ENCODE measurements around the gene FAM168B.

Gene FAM168B

DNA sequence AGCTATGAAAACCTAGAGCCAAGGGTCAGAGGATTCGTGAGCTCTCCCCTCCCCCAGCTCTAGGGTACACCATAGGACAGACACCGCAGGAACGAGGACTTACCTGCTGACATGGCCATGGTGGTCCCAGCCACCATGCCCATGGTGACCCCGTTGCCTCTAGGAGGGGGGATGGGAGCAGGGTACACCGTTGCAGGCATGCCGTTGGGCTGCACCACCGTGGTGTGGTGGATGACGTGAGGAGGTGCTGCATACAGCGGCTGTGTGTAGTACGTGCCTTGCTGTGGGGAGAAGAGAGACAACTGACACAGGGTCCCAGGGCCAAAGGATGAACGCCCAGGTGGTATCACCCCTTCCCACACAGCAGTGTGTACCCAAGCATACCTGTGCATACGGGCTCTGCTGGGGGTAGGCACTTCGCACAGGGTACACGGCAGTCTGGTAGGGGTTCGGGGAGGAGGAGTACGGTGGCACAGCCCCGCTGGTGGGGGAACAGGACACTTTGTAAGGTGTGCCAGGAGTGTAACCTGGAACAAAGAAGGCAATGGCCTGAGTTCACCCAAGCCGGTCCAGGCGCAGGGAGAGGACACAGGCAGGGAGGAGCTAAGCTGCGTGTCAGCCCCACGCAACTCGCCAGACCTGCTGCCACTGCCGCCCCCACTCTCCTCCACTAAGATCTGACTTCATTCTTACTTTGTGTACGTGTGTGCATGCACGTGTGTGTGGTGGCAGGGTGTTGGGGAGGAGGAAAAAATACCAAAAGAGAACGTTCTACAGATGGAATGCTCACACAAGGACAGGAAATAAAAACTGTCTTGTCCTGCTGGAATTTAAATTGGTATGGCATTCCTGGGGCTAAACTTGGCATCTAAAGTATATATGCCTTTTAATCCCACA is 37.8 kb downstream of the FAM168B start:
- peak; percentile 75 for DNase-seq

DNA sequence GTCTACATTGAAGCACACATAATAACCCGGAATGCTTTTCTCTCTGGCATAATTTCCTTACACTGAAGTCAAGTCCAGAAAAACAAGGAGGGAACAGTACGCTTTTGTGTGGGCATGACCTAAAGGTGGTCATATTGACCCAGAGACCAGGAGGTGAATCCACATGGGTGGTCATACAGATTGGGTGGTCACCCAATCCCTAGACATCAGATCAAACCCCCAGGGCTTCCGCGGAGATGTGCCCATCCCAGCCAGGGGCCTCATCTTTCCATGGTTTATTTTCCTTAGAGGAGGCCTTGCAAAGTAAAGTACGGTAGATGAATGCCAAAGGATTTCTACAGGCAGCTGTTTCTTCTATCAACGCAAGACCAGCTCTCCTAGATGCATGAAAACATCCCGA is 38.8 kb downstream of the FAM168B start:
- no peak for DNase-seq

GRCh38 chr2:131052741-131053263 is 40.5 kb downstream of the FAM168B start:
- no peak for DNase-seq

DNA sequence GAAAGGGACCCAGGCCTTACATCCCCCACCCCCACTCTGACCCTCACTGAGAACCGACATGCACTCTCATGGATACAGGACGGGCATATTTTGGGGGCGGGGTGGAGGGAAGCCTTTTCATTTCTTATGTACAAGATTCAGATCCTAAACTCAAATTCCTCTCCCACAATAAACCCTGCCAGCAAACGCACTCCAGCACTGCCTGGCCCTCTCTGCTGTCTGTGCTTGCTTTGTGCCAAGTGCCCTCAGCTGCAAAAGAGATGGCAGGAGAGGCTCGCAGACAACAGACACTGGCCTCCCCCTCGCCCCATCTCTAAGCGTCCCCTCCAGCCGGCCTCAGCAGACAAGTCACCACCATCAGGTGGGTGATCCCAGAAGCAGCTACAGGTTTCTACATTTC is 42.4 kb downstream of the FAM168B start:
- no peak for DNase-seq

GRCh38 chr2:131049150-131049718 is 44.0 kb downstream of the FAM168B start:
- no peak for DNase-seq

DNA sequence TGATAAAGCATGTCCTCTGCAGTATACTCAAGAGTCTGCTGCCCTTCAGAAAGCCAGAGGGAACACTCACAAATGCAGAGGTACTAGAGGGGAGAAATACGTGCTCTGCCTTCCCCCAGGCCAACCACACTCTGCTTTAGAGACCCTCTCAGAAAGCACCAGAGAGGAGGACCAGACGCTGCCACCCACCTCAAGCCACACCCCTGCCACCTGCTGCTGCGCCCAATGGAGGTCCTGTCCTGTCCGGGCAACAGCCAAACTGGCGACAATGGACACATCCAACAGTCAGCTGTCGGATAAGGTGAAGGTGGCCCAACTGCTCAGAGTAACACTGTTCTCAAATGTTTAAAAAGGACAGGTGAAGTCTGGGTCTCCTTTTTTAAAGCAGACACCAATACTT is 44.6 kb downstream of the FAM168B start:
- DNase-seq = no peak

GRCh38 chr2:131047920-131048560 is 45.2 kb downstream of the FAM168B start:
- no peak for DNase-seq

DNA sequence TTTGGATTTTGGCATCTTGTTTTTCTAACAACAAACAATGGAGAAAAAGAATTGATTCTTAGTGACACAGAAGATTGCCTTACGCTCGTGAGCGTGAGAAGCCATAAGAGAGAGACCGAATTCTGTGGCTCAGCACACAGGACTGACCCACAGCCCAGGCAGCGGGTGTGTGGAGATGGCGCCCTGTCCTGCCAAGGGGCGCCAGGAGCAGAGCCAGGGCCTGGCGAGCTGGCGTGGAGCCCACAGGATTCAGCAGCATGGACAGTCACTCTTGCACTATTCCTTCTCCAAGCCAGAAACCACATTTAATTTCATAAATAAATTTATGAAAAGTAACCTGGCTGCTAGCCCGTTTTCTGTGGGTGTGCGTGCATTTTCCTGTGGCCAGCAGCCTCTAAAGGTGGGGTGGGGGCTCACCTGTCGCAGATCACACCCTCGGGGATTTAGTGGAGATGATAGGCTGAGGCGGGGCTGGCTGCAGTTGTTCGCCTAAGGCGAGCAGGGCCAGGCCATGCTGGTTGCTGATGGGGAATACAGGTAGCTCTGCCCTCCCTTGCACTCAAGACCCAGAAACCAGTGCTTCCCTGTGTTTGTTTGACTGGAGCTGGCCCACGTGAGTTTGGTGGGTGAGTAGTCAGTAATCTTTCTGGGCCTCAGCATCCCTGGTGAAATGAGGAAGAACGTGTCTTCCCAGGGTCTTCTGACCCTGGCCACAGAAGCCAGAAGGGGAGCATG is 46.2 kb downstream of the FAM168B start:
- DNase-seq = no peak

GRCh38 chr2:131046028-131046917 is 47.0 kb downstream of the FAM168B start:
- no peak for DNase-seq

- DNase-seq = no peak
Measured at GRCh38 chr2:131045286-131046027, 47.8 kb downstream of the FAM168B start.

DNA sequence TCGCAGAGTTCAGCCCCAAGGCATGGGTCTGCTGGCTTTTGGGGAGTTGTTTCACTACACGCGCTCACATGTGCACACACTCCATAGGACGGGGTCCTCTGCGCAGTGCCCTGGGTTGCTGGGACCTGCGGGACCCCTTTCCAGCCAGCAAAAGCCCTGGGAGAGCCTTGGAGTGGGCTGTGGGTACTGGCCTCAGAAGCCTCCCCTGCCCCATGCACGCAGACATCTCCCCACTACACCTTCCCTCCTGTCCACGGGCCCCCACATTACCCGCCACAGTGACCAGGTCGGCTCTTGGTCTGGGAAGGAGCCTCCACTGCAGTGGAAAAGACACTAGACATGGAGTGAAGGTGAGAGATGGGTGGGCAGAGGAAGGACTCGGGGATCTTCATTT is 48.5 kb downstream of the FAM168B start:
- DNase-seq = no peak

GRCh38 chr2:131044075-131044756 is 49.0 kb downstream of the FAM168B start:
- DNase-seq = no peak

DNA sequence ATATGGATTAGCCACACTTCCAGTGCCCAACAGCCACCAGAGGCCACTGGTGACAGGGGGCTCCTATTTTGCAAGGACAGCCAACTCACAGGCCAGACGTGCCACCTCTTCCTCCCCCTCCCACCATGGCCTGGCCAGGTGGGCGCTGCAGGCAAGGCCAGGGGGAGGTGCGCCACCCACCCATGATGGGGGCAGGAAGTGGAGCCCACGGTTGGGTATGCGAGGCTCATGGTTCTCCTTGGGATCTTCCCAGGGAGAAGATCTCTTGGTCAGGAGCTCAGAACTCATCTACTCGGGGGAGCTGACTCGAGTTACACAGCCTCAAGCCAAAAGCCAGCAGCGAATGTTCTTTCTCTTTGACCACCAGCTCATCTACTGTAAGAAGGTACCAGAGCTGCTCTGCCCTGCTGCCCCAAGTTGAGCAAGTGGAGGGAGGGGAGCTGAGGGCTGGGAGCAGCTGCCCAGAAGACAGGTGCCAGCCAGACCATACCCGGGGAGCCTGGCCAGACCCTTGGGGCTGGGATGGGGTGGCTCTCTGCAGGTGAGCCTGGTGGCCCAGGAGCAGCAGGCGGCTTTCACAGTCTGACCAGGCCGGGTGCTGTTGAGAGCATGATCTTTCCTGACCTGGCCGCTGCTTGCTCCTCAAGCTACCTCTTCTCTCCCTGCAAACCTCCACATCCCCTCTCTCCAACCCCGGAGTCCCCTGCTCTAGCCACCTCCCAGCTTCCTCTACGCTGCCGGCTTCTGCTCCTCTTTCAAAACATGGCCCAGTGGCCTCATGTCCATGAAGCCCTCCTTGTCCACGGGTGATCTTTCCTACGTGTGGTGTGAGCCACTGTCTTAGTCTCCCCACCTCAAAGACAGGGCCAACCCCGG is 49.8 kb downstream of the FAM168B start:
- no peak for DNase-seq

DNA sequence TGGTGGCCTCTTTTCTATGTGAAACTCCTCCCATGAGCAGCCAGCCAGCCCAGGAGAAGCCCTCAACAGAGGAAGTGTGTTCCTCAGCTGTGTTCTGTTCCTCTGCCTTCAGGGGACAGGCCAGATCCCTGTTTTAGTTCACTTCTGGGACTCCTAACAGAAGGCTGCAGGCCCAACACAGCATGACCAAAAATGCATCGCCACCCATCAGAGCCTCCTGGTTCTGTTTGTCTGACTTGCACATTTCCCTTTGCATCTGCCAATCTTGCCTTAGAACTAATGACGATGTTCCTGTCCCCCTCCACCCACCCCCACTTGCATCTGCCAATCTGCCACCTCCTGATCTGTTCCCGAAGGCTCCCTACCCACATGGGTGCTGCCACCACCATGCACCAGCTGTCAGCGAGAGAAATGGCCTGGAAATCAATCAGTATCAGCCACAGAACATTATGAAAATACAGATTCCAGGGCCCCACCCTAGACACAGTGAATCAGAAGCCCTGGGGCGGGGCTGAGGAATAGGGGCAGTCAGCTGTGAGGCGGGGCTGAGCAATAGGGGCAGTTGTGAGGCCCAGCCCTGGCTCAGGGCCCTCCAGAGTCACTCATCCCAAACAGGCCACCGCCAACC is 51.0 kb downstream of the FAM168B start:
- DNase-seq = no peak

DNA sequence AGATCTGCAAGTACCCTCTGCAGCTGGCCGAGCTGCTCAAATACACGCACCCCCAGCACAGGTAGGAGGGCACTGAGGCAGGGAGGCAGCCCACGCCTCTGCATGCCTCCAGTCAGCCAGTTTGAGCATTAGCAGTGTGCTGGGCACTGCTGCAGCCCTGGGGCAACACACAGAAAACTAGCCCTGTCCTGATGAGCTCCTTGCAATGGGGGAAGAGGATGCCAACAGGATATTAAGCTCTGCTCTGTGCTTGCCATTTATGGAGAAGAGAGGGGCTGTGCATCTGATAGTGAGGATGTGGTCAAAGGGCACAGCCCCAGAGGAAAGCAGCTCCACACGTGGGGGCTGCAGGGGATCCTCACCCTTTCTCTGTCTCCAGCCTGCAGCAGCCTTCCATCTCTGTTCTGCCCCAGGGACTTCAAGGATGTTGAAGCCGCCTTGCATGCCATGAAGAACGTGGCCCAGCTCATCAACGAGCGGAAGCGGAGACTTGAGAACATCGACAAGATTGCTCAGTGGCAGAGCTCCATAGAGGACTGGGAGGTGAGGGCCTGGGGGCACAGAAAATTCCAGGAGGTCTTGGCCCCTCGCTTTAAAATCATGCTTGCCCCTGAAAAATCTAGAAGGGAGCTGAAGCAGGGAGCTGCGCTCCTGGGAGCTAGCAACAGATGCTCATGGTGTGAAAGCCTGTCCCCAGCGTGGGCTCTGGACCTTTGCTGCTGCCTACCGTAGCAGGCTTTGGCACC is 51.7 kb downstream of the FAM168B start:
- no peak for DNase-seq

DNA sequence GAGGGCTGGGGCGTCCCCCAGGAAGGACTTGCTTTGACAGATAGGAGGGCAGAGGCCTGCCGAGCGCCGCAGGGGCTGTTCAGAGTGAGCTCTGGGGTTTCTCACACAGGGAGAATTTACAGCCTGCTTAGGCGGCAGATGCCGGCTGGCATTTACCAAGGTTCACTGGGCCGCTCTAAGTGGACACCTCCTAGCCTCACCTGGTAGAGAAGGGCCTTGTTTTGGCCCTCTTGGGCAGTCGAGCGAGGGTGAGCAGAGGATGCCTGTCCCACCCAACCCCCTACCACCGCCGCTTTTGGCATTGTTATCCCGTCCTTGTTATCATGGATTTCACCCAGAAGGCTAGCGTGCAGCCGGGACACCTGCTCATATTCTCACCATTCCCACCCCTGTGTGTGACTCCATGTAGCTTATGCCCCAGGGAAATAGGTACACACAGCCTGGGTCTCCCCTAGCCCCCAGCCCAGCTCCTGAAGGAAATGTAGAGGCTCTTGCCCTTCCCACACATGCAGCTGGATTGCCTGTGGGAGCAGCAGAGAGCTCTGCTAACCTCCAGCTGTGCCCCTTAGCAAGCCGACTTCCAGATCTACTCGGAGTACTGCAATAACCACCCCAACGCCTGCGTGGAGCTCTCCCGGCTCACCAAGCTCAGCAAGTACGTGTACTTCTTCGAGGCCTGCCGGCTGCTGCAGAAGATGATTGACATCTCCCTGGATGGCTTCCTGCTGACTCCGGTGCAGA is 52.4 kb downstream of the FAM168B start:
- DNase-seq = no peak

DNA sequence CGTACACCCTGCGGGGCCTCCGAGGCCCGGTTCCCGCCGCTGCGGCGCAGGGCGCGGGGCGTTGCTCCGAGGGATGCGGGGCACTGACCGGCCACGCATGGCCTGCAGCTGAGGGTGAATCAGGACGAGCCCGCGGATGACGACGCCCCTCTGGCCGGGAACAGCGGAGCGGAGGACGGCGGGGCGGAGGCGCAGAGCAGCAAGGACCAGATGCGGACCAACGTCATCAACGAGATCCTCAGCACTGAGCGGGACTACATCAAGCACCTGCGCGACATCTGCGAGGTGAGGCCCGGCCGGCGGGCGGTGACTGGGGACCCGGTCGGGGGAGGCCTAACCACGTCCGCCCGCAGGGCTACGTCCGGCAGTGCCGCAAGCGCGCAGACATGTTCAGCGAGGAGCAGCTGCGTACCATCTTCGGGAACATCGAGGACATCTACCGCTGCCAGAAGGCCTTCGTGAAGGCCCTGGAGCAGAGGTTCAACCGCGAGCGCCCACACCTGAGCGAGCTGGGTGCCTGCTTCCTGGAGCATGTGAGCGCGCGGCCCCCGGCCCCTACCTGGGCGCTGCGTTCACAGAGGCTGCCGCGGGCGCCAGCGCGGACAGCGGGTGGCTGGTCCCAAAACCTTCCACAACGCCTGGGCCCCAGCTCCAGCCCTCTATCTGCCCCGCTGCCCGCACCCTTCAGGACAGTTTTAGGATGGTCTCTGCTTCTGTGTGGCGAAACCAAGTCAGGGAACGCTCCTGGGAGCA is 53.2 kb downstream of the FAM168B start:
- DNase-seq = no peak
